Inferior parietal cortex (tissue), 1 donor: ENCODE measurements around the gene NCOA3.
"Not testable (repeated sequence)": the region's sequence is repeated elsewhere in the genome, so short reads cannot be mapped to it uniquely, and the experiment has no call there.

Source experiments
- DNase-seq: peaks from one replicate; pipeline ENCODE4 v3.0.0-alpha.2; 2016; ENCODE audit errors: extremely low spot score

NCOA3 gene

DNA sequence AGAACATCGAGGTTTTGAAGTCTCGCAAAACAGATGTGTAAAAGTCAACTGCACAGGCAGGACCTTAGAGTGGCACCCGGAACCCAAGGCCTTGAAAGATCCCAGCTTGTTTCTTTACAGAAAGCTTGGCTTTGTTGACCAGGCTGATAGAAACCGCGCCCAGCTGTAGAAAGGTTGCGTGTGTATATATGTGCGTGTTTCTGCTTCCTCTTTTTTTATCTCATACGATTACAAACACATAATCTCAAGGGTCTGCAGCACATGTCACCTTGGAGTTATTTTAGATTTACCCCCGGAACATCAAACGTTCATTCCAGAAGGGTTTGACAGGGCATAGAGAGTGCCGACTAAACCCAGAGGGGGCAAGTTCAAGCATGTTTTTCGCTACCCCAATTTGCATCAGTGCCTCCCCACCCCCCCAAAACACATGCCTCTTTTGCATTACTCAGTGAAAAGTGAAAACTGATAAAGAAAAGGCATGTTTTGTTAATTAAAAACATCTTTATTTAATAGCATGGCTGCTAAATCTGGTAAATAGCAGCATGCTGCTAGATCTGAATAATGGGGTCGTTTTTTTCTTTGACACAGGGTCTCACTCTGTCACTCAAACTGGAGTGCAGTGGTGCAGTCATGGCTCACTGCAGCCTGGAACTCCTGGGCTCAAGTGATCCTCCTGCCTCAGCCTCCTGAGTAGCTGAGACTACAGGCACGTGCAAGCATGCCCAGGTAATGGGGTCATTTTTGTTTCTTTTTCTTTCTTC is 33.2 kb upstream of the NCOA3 start:
- DNase-seq: no peak

GRCh38 chr20:47475419-47476044 is 26.2 kb upstream of the NCOA3 start:
- DNase-seq: no peak

DNA sequence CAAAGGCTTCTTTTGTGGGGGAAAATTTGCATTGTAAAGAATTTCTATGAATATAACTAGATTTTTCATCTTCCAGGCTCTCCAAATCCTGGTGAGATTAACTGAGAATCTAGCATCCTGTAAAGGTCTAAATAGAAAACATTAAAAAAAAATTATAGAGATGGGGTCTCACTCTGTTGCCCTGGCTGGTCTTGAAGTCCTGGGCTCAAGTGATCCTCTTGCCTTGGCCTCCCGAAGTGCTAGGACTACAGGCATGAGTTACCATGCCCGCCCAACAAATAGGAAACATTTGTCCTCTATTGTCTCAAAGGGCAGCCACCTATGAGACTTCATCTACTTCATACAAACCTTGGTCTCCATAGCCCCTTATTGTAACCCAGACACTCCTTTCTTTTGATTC is 25.2 kb upstream of the NCOA3 start:
- DNase-seq: no peak

DNA sequence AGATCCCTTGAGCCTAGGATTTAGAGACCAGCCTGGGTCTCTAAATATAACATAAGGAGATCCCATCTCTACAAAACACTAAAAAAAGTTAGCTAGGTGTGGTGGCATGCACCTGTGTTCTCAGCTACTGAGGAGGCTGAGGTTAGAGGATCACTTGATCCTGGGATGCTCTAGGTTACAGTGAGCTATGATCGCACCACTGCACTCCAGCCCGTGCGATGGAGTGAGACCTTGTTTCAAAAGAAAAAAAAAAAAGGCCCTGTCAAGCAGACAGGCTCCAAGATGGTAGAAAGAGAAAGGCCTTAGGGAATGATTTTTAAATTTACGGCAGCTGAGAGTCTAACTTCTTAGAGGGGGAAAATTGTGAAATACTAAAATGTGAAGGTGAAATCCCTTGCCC is 22.6 kb upstream of the NCOA3 start:
- DNase-seq: no peak

DNA sequence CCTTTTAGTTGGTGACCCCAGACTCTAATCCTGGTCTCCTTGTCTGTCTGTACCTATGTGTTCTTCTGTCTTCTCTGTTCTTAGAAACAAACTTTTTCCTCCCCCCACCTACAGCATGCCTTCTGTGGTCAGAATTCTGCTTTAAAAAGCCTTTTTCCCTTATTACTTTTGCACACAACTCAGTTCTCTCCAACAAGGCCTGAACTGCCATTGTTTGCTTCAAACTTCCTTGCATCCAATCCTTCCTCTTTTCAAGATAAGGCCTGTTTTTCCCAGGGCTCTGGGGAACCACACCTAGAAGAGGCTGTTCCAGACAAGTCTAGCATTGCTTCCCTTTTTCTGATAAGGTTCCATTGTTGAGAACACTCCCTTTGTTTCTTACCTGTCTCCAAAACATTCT is 22.2 kb upstream of the NCOA3 start:
- DNase-seq: no peak

- no peak for DNase-seq
Observed at GRCh38 chr20:47480239-47480638, 21.4 kb upstream of the NCOA3 start.

DNA sequence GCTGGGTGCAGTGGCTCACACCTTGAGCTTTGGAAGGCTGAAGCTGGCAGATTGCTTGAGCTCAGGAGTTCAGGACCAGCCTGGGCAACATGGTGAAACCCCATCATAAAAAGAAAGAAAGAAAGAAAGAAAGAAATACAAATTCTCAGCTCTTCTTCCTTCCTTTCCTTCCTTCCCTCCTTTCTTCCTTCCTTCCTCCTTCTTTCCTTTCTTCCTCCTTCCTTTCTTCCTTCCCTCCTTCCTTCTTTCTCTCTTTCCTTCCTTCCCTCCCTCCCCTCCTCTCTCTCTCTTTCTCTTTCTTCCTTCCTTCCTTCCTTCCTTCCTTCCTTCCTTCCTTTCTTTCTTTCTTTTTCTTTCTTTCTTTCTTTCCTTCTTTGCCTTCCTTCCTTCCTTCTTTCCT is 21.0 kb upstream of the NCOA3 start:
- no peak for DNase-seq

DNA sequence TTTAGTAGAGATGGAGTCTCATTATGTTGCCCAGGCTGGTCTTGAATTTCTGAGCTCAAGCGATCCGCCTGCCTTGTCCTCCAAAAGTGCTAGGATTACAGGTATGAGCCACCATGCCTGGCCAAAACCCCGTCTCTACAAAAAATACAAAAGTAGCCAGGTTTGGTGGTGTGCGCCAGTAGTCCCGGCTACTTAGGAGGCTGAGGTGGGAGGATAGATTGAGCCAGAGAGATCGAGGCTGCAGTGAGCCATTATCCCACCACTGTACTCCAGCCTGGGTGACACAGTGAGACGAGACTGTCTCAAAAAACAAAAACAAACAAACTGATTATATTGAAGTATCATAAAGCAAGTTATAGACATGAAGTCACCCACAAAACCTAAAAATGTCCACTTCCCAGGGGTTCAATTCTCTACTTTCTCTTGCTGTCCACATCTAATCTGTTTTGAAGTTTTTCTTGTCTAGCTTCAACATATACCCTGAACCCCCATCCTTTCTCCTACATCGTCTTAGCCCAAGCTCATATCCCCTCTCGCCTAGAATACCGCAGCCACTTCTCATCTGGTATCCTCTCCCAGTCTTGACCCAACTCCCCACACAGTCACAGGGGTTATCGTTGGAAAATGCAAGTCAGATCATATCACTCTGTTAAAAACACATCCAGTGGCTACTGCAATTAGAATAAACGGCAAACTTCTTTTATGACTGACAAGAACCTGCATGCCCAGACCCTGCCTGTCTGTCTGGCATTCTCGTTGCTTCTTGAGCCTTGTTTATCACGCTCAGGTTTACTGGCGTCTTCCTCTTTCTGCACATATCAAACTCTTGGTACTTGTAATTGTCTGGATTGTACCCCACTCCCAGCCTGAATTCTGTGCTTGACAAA is 20.1 kb upstream of the NCOA3 start:
- DNase-seq: no peak

DNA sequence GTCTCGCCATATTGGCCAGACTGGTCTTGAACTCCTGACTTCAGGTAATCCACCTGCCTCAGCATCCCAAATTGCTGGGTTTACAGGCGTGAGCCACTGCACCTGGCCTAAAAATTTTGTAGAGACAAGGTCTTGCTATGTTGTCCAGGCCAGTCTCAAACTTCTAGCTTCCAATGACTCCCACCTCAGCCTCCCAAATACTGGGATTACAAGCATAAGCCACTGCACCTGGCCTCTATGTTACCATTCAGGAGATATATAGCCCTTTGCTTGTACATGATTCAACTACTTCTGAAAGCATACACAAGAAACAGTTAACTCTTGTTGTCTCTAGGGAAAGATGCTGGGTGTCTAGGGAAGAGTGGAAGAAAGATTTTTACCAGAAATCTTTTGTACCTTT is 19.0 kb upstream of the NCOA3 start:
- DNase-seq: no peak

GRCh38 chr20:47484303-47484702 is 17.4 kb upstream of the NCOA3 start:
- no peak for DNase-seq

DNA sequence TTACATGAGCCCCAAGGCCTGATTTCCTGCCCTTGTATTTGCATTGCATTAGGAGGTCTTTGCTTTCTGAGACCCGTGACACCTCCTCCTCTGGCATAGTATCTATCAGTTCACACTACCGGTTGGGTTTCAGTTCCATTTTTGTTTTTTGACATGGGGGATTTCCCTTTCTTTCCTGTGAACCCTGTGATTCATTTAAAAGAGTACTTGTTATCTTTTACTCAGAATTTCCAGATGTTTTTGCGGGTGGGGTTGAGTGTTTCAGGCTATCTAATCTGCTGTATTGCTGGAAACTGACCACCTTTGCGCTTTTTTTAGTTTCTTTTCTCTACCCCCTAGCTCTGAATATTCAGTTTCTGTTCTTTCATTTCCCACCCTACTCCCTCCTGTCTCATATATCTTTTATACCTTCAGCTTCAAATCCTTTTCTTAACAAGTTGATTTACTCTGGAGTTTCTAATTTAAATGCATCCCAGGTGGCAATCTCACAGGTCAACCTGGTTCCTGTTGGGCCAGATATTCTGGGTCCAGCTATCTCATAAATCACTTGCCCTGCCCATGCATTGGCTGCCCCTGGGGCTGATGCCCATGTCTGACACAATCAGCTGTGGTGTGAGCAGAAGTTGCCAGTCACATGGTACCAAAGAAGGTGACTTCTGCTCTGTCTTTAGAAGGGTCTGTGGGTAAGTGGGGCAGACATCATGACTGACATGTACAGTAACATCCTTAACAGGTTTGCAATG is 14.3 kb upstream of the NCOA3 start:
- DNase-seq: no peak

- no peak for DNase-seq
Observed at GRCh38 chr20:47489448-47489872, 12.2 kb upstream of the NCOA3 start.

GRCh38 chr20:47490795-47491194 is 10.9 kb upstream of the NCOA3 start:
- no peak for DNase-seq

DNA sequence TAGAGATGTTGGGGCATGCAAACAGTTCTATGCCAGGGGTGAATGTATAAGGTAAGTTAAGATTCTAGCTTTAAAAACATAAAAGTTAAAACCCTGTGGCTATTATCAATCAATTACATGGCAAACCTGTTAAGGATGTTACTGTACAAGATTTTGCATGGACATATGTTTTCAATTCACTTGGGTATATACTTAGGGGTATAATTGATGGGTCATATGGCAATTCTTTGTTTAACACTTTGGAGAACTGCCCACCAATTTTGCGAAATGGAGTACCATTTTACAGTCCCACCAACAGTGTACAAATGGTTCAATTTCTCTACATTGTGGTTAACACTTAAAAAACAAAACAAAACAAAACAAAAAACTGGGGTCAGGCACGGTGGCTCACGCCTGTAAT is 9.4 kb upstream of the NCOA3 start:
- no peak for DNase-seq

- DNase-seq: peak; percentile 48
Observed at GRCh38 chr20:47493175-47493962, 8.3 kb upstream of the NCOA3 start.

DNA sequence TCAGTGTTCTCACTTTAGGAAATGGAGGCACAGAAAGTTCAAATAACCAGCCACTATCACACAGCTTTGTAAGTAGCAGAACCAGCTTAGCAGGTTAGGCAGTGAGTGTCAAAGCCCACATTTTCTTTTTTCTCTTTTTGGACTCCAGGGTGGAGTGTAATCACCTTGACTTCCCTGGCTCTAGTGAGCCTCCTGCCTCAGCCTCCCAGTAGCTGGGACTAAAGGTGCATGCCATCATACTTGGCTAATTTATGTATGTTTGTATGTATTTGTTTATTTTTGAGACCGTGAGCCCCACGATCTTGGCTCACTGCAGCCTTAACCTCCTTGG is 7.8 kb upstream of the NCOA3 start:
- DNase-seq: no peak

DNA sequence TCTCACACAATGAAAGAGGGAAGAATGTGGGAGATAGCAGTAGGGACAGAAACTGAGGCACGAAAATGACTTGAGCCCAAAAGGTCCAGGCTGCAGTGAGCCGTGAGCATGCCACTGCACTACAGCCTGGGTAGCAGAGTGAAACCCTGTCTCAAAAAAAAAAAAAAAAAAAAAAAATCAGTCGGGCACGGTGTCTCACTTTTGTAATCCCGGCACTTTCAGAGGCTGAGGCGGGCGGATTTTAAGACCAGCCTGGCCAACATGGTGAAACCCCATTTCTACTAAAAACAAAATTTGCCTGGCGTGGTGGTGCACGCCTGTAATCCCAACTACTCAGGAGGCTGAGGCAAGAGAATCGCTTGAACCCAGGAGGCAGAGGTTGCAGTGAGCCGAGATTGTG is 7.1 kb upstream of the NCOA3 start:
- not testable (repeated sequence) for DNase-seq

- DNase-seq: no peak
Observed at GRCh38 chr20:47496118-47496517, 5.6 kb upstream of the NCOA3 start.

DNA sequence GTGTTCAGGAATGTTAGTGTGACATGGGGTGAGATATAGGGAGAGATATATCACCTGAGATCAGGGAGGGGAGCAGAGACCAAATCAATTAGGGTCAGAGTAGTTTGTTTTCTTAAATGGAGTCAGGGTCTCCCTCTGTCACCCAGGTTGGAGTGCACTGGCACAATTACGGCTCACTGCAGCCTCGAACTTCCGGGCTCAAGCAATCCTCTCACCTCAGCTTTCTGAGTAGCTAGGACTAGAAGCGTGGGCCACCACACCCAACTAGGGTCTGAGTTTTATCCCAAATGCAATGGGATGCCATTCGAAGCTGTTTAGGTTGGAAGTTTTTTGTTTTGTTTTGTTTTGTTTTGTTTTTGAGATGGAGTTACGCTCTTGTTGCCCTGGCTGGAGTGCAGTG is 3.1 kb upstream of the NCOA3 start:
- DNase-seq: no peak

DNA sequence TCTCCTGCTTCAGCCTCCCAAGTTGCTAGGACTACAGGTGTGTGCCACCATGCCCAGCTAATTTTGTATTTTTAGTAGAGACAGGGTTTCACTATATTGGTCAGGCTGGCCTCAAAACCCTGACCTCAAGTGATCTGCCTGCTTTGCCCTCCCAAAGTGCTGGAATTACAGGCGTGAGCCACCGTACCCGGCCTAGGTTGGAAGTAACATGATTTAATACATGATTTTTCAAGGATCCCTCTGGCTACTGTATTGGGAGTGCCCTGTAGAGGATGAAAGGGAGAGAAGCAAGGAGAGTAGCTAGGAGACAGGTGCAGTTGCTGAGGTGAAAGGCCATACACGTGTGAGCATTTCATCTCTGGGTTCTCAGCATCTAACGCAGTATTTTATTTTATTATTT is 2.6 kb upstream of the NCOA3 start:
- no peak for DNase-seq

- not testable (repeated sequence) for DNase-seq
Observed at GRCh38 chr20:47500082-47500481, 1.6 kb upstream of the NCOA3 start.
